HepG2 (cell line): ENCODE measurements around the gene GNL3. TPM values are rescaled to one million over a fixed set of nuclear protein-coding genes. Genes with fewer than 3 reads are reported as not detected.

Experiments
- CSRNP1 ChIP-seq: sonication (generic); formaldehyde crosslinking; IDR thresholded peaks from 2 replicates; pipeline ENCODE4 v1.8.1; 2023; ENCODE audit warnings: mild to moderate bottlenecking, missing genetic modification reagents
- KDM6A ChIP-seq: IDR thresholded peaks from 2 replicates; pipeline ENCODE4 v1.6.1; 2016; ENCODE audit warnings: low read depth
- NFE2L1 ChIP-seq: sonication (generic); formaldehyde crosslinking; IDR thresholded peaks from 2 replicates; pipeline ENCODE4 v1.4.0; 2020; ENCODE audit warnings: missing genetic modification reagents, mild to moderate bottlenecking, borderline replicate concordance
- NFE2L2 ChIP-seq: fragments of 150-350 bp; IDR thresholded peaks from 2 replicates; pipeline ENCODE4 v1.6.1; 2014; ENCODE audit warnings: low read length
- SKIL ChIP-seq: sonication (generic); formaldehyde crosslinking; IDR thresholded peaks from 2 replicates; pipeline ENCODE4 v1.8.0; 2022; ENCODE audit warnings: missing genetic modification reagents, mild to moderate bottlenecking, moderate library complexity, borderline replicate concordance
- SOX13 ChIP-seq, 3 experiments: fragments of 450-650 bp in 1 of 3; sonication (generic) in 1 of 3; formaldehyde crosslinking in 1 of 3; IDR thresholded peaks in 2 of 3; conservative IDR thresholded peaks in 1 of 3; 2 replicates each; pipeline versions ENCODE4 v1.5.0 to v1.6.1; 2016 to 2020; ENCODE audit warnings: antibody characterized with exemption in 1 of 3, mild to moderate bottlenecking in 1 of 3, missing compliant biosample characterization in 1 of 3, missing genetic modification reagents in 1 of 3, moderate library complexity in 1 of 3
- ZFP41 ChIP-seq: sonication (generic); formaldehyde crosslinking; IDR thresholded peaks from 2 replicates; pipeline ENCODE4 v1.4.0; 2020; ENCODE audit warnings: mild to moderate bottlenecking, missing genetic modification reagents, borderline replicate concordance
- ZNF558 ChIP-seq: sonication (generic); formaldehyde crosslinking; IDR thresholded peaks from 2 replicates; pipeline ENCODE4 v1.9.0; 2022; ENCODE audit warnings: mild to moderate bottlenecking, missing genetic modification reagents, borderline replicate concordance
- polyA plus RNA-seq, 8 experiments: library from polyadenylated mRNA; depleted of rRNA in 3 of 8; stranded (reverse) in 7 of 8; unstranded in 1 of 8; fragments of >200 nt; fragmentation: Illumina TruSeq in 4 of 8; extraction: Trizol in 4 of 8; gene quantifications; 2 replicates each; pipeline versions ENCODE4 v1.2.1 to v1.2.3, GENCODE V29; 2011 to 2016; ENCODE audit warnings: low read depth in 4 of 8, missing spikeins in 1 of 8, mixed read lengths in 1 of 8; ENCODE audit not compliant: insufficient read depth in 1 of 8
- total RNA-seq, 5 experiments: library from RNA; depleted of rRNA; stranded (reverse); fragments of >200 nt; fragmentation: Illumina TruSeq; extraction: Trizol; gene quantifications; 2 replicates each; pipeline ENCODE4 v1.2.3, GENCODE V29; 2016; ENCODE audit warnings: low read depth in 1 of 5
- TF ChIP-seq, protein P1 (sequence below): sonication (generic); formaldehyde crosslinking; IDR thresholded peaks from 2 replicates; pipeline ENCODE4 v1.4.0; 2020; ENCODE audit warnings: mild to moderate bottlenecking, missing genetic modification reagents
- TF ChIP-seq, protein P2 (sequence below): sonication (generic); formaldehyde crosslinking; IDR thresholded peaks from 2 replicates; pipeline ENCODE4 v1.8.1; 2023; ENCODE audit warnings: missing genetic modification reagents, inconsistent platforms, borderline replicate concordance

Gene GNL3
- total and polyA plus RNA-seq, 2 of the 13 experiments (the other 11 are each of a cell fraction or from before 2014, with no cell fraction given), result 129 to 257 TPM

DNA sequence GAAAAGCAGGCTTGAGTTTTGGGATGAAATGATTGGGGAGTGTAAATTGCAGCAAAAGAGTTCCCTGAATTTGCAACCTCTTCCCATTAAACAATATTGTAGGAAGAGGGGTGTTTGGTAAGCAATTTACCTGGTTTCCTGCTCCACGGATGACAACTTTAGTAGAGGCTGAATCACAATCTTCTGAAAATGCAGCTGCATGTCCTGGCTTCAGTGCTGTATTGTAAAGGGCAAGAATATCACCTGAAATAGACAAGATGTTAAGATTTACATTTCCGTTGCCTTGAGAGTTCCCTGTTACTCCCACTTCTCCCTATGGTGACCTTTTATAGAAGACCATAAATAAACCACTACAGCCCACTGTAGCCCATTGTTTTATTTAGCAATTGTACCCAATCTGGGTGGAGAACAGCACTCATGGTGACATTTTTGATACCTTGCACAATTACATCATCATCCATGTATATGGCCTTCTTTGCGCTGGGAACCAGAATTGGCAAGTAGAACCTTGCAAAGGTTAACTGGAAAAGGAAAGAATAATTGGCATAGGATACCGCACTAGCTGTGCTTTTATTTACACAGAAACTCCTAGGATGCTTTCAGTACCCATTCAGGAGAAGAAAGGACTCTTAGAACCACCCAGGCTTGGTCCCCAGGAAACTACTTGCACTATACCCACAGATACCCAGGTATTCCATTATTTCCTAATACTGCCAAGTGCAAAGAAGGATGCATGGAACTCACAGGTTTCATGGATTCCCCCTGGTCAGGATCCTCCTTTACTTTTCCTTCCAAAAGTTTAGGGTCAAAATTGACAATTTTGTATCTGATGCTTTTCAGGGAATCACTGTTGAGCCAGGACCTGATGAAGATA is 10.2 kb downstream of the GNL3 start (continued):
- TF ChIP-seq NFE2L1 (CRISPR knock-in tag), result no peak
- no peak for TF ChIP-seq SKIL (CRISPR knock-in tag)
- TF ChIP-seq KDM6A (CRISPR knock-in tag), result no peak
- TF ChIP-seq ZNF558 (CRISPR knock-in tag), result no peak
- no peak for TF ChIP-seq SOX13 (IDR thresholded peaks at IDR 0.05)
- no peak for TF ChIP-seq SOX13 (CRISPR knock-in tag; conservative IDR thresholded peaks at IDR 0.05 in 1 of 2, IDR thresholded peaks at IDR 0.05 in 1 of 2)
- TF ChIP-seq, protein P1, sequence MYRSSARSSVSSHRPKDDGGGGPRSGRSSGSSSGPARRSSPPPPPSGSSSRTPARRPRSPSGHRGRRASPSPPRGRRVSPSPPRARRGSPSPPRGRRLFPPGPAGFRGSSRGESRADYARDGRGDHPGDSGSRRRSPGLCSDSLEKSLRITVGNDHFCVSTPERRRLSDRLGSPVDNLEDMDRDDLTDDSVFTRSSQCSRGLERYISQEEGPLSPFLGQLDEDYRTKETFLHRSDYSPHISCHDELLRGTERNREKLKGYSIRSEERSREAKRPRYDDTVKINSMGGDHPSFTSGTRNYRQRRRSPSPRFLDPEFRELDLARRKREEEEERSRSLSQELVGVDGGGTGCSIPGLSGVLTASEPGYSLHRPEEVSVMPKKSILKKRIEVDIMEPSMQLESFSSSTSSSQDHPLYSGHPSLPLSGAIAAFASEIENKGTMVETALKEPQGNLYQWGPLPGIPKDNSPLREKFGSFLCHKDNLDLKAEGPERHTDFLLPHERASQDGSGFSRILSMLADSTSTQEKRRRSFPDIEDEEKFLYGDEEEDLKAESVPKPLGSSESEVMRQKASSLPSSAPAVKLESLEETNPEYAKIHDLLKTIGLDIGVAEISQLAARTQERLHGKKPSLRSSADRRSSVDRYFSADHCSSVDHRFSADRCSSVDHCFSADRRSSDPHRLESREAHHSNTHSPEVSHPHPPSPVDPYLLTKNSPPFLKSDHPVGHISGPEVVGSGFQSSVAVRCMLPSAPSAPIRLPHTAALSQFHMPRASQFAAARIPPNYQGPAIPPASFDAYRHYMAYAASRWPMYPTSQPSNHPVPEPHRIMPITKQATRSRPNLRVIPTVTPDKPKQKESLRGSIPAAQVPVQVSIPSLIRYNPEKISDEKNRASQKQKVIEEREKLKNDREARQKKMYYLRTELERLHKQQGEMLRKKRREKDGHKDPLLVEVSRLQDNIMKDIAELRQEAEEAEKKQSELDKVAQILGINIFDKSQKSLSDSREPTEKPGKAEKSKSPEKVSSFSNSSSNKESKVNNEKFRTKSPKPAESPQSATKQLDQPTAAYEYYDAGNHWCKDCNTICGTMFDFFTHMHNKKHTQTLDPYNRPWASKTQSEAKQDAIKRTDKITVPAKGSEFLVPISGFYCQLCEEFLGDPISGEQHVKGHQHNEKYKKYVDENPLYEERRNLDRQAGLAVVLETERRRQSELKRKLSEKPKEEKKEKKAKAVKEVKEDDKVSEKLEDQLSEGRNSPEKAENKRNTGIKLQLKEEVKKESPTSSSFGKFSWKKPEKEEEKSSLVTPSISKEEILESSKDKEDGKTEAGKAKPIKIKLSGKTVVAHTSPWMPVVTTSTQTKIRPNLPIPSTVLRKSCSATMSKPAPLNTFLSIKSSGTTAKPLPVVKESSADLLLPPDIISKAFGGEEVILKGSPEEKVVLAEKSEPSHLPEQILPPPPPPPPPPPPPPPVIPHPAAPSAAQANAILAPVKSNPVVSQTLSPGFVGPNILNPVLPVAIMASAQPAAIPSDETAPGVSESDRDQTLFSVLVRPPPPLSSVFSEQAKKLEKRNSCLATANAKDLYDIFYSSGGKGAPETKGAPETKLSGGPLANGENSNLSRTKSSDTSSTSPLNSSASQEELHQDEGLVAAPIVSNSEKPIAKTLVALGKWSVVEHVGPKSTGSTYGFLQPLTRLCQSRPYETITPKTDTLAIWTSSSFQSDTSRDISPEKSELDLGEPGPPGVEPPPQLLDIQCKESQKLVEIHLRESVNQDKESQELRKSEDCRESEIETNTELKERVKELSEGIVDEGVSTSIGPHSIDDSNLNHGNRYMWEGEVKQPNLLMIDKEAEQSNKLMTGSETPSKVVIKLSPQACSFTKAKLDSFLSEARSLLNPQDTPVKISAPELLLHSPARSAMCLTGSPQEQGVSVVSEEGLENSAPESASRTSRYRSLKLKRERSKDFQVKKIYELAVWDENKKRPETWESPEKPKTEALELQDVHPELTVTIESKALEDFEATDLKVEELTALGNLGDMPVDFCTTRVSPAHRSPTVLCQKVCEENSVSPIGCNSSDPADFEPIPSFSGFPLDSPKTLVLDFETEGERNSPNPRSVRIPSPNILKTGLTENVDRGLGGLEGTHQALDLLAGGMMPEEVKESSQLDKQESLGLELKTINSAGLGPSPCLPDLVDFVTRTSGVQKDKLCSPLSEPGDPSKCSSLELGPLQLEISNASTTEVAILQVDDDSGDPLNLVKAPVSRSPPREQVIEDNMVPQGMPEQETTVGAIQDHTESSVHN (CRISPR knock-in tag), result no peak
- no peak for TF ChIP-seq NFE2L2
- TF ChIP-seq, protein P2, sequence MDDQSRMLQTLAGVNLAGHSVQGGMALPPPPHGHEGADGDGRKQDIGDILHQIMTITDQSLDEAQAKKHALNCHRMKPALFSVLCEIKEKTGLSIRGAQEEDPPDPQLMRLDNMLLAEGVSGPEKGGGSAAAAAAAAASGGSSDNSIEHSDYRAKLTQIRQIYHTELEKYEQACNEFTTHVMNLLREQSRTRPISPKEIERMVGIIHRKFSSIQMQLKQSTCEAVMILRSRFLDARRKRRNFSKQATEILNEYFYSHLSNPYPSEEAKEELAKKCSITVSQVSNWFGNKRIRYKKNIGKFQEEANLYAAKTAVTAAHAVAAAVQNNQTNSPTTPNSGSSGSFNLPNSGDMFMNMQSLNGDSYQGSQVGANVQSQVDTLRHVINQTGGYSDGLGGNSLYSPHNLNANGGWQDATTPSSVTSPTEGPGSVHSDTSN (CRISPR knock-in tag), result no peak
- no peak for TF ChIP-seq CSRNP1 (CRISPR knock-in tag)
- no peak for TF ChIP-seq ZFP41 (CRISPR knock-in tag)
